Measurements from ENCODE around the gene JAKMIP2. TPM values are rescaled to one million over a fixed set of nuclear protein-coding genes. Genes with fewer than 3 reads are reported as not detected.
"Not testable (repeated sequence)": the region's sequence is repeated elsewhere in the genome, so short reads cannot be mapped to it uniquely, and the experiment has no call there.

The JAKMIP2 gene
- total RNA-seq, 2 experiments from 2014 or later, result 1.3 to 1.9 TPM

- ChIA-PET POLR2A (no interaction called here), CTCF (no interaction called here)
Measured at GRCh38 chr5:147669169-147669869, 113.2 kb downstream of the JAKMIP2 start.

GRCh38 chr5:147668385-147668784 lies 114.1 kb downstream of the JAKMIP2 start:
- CTCF ChIA-PET, result no interaction called here
- POLR2A ChIA-PET, result no interaction called here

GRCh38 chr5:147667363-147667762 lies 115.2 kb downstream of the JAKMIP2 start:
- ChIA-PET POLR2A (no interaction called here), CTCF (no interaction called here)

- ChIA-PET CTCF (no interaction called here), POLR2A (no interaction called here)
Measured at GRCh38 chr5:147666419-147666818, 116.1 kb downstream of the JAKMIP2 start.

- CTCF ChIA-PET, result no interaction called here
- POLR2A ChIA-PET, result no interaction called here
Measured at GRCh38 chr5:147661541-147661940, 121.0 kb downstream of the JAKMIP2 start.

GRCh38 chr5:147659166-147659929 lies 123.2 kb downstream of the JAKMIP2 start:
- CTCF ChIA-PET, result no interaction called here
- POLR2A ChIA-PET, result no interaction called here

GRCh38 chr5:147658293-147658932 lies 124.1 kb downstream of the JAKMIP2 start:
- CTCF ChIA-PET, result no interaction called here
- POLR2A ChIA-PET, result no interaction called here

- POLR2A ChIA-PET, result no interaction called here
- CTCF ChIA-PET, result no interaction called here
Measured at GRCh38 chr5:147648597-147648996, 133.9 kb downstream of the JAKMIP2 start.

- POLR2A ChIA-PET, result no interaction called here
- CTCF ChIA-PET, result no interaction called here
Measured at GRCh38 chr5:147645197-147645596, 137.3 kb downstream of the JAKMIP2 start.

- ChIA-PET POLR2A (no interaction called here), CTCF (no interaction called here)
Measured at GRCh38 chr5:147644460-147644859, 138.1 kb downstream of the JAKMIP2 start.

- ChIA-PET POLR2A (no interaction called here), CTCF (no interaction called here)
Measured at GRCh38 chr5:147643142-147643541, 139.4 kb downstream of the JAKMIP2 start.

GRCh38 chr5:147642666-147643065 lies 139.9 kb downstream of the JAKMIP2 start:
- ChIA-PET CTCF (no interaction called here), POLR2A (no interaction called here)

GRCh38 chr5:147639321-147639720 lies 143.2 kb downstream of the JAKMIP2 start:
- ChIA-PET POLR2A (no interaction called here), CTCF (no interaction called here)

GRCh38 chr5:147636729-147636984 lies 145.9 kb downstream of the JAKMIP2 start:
- ChIA-PET POLR2A (no interaction called here), CTCF (no interaction called here)

GRCh38 chr5:147635882-147636728 lies 146.4 kb downstream of the JAKMIP2 start:
- ChIA-PET CTCF (no interaction called here), POLR2A (no interaction called here)

- POLR2A ChIA-PET, CTCF ChIA-PET: not testable (repeated sequence)
Measured at GRCh38 chr5:147635439-147635838, 147.1 kb downstream of the JAKMIP2 start.

GRCh38 chr5:147633173-147633572 lies 149.4 kb downstream of the JAKMIP2 start:
- POLR2A ChIA-PET, result no interaction called here
- CTCF ChIA-PET, result interaction anchor here (0.7 to 1.1 kb wide), 3 partner anchors 133 to 190 kb away, joined by 3 to 5 read pairs (median 4); partner anchors contain the start of gene JAKMIP2

GRCh38 chr5:147631428-147632003 lies 151.0 kb downstream of the JAKMIP2 start:
- ChIA-PET POLR2A (no interaction called here), CTCF (no interaction called here)

GRCh38 chr5:147629196-147629595 lies 153.3 kb downstream of the JAKMIP2 start:
- ChIA-PET POLR2A (no interaction called here), CTCF (interaction anchor here (1.5 to 3.1 kb wide), 2 partner anchors 10 to 193 kb away, joined by 3 to 19 read pairs; no protein-coding TSS in a partner anchor)

Measured in activated CD8-positive, alpha-beta memory T cell treated with anti-CD3 and anti-CD28 coated beads for 36 hours (primary cell).